HL-60 (cell line): Measurements from ENCODE around the gene RIBC2.
"Not testable (repeated sequence)": the region's sequence is repeated elsewhere in the genome, so short reads cannot be mapped to it uniquely, and the experiment has no call there.

Experiments used
- DNase-seq, 2 experiments: peaks; one replicate each; pipeline ENCODE4 v3.0.0-alpha.2; 2010 to 2020; ENCODE audit warnings: low read depth in 1 of 2, low spot score in 1 of 2
- H3K27ac ChIP-seq: fragments of 250-450 bp; sonication (Bioruptor Pico); replicated peaks from 2 replicates; pipeline ENCODE4 v1.5.1; 2020; ENCODE audit warnings: mild to moderate bottlenecking, moderate library complexity
- H3K27me3 ChIP-seq: fragments of 250-450 bp; sonication (Bioruptor Pico); 2 replicates; pipeline ENCODE4 v1.5.1; 2021; ENCODE audit warnings: mild to moderate bottlenecking, moderate library complexity; ENCODE audit not compliant: insufficient read depth, poor library complexity, severe bottlenecking
- H3K4me3 ChIP-seq: replicated peaks from 2 replicates; pipeline ENCODE4 v1.5.1; 2011; ENCODE audit warnings: mild to moderate bottlenecking, control low read depth, low read length; ENCODE audit not compliant: insufficient read depth
- GABPA ChIP-seq: IDR thresholded peaks from 2 replicates; pipeline ENCODE4 v1.6.1; 2012; ENCODE audit warnings: low read depth
- POLR2AphosphoS5 ChIP-seq: IDR thresholded peaks from 2 replicates; pipeline ENCODE4 v1.6.1; 2012; ENCODE audit warnings: low read depth
- SPI1 ChIP-seq: IDR thresholded peaks from 2 replicates; pipeline ENCODE4 v1.6.1; 2012; ENCODE audit warnings: low read depth, mild to moderate bottlenecking, borderline replicate concordance
- long read RNA-seq: library from polyadenylated mRNA; unstranded; transcript quantifications from one replicate; pipeline ENCODE4 v2.0.0, GENCODE V29; 2020
- TF ChIP-seq, protein P1 (sequence below): IDR thresholded peaks from 2 replicates; pipeline ENCODE4 v1.6.1; 2012; ENCODE audit warnings: low read depth; ENCODE audit not compliant: insufficient replicate concordance
- TF ChIP-seq, protein P2 (sequence below): IDR thresholded peaks from one replicate; pipeline ENCODE4 v1.5.1; 2011; ENCODE audit warnings: low read length, control low read depth, inconsistent platforms; ENCODE audit not compliant: insufficient read depth

RIBC2 gene, protein sequence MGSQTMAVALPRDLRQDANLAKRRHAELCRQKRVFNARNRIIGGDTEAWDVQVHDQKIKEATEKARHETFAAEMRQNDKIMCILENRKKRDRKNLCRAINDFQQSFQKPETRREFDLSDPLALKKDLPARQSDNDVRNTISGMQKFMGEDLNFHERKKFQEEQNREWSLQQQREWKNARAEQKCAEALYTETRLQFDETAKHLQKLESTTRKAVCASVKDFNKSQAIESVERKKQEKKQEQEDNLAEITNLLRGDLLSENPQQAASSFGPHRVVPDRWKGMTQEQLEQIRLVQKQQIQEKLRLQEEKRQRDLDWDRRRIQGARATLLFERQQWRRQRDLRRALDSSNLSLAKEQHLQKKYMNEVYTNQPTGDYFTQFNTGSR
- long read RNA-seq, partial matches to known transcripts = 2 of 5 reads
- long read RNA-seq, other reads (novel, unspliced or antisense) = 3 of 5 reads

DNA sequence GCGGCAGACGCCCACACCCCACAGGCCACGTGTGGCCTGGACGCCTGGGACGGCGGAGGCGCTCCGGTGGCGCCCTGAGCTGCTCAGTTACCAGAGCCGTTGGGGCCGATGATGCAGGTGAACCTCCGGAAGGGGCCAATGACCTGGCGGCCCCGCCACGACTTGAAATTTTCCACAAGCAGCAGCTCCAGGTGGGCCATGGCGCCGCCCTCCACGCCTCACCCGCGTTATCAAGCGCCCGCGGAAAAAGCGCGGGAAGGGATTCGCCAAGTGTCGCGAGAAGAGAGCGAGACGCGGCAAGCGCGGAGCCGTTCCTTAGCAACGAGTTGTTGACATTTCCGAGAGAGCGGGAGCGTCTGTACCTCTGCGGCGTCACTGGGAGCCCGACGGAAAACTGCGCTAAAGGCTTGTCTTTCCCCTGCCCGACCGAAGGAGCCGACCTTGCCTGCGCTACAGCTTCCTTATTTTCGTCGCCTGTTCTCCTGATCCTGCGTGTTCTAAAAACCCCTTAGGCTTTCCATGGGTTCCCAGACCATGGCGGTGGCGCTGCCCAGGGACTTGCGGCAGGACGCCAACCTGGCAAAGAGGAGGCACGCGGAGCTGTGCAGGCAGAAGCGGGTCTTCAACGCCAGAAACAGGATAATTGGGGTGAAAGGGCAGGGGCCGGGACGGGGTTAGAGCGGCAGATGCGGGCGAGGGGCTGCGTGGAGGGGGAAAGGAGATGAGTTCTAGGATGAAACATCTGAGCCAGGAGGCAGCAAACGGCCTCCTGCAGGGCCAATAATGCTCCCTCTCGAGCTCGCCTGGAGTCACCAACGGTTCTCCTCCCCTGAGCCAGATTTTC is at the start of gene RIBC2, which contains the start of gene SMC1B:
Gene RIBC2 (plus strand): TSS at position 326 of the 844 bp plus-strand sequence. CDS start 194 bp downstream, at position 520.
Gene SMC1B (minus strand): TSS at position 232 of the 844 bp plus-strand sequence. CDS start 32 bp downstream, at position 200.
- peak; percentile 75 to 88 for DNase-seq
- Histone ChIP-seq H3K27ac (peak within 1 kb of the TSS; percentile 67), H3K27me3 (no peaks in the 10 kb centered on the region), H3K4me3 (peak within 1 kb of the TSS; percentile 31)
- peak; percentile 35; the same call in 1 of the 2 replicates for TF ChIP-seq POLR2AphosphoS5
- TF ChIP-seq, protein P1, sequence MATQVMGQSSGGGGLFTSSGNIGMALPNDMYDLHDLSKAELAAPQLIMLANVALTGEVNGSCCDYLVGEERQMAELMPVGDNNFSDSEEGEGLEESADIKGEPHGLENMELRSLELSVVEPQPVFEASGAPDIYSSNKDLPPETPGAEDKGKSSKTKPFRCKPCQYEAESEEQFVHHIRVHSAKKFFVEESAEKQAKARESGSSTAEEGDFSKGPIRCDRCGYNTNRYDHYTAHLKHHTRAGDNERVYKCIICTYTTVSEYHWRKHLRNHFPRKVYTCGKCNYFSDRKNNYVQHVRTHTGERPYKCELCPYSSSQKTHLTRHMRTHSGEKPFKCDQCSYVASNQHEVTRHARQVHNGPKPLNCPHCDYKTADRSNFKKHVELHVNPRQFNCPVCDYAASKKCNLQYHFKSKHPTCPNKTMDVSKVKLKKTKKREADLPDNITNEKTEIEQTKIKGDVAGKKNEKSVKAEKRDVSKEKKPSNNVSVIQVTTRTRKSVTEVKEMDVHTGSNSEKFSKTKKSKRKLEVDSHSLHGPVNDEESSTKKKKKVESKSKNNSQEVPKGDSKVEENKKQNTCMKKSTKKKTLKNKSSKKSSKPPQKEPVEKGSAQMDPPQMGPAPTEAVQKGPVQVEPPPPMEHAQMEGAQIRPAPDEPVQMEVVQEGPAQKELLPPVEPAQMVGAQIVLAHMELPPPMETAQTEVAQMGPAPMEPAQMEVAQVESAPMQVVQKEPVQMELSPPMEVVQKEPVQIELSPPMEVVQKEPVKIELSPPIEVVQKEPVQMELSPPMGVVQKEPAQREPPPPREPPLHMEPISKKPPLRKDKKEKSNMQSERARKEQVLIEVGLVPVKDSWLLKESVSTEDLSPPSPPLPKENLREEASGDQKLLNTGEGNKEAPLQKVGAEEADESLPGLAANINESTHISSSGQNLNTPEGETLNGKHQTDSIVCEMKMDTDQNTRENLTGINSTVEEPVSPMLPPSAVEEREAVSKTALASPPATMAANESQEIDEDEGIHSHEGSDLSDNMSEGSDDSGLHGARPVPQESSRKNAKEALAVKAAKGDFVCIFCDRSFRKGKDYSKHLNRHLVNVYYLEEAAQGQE = no peak

DNA sequence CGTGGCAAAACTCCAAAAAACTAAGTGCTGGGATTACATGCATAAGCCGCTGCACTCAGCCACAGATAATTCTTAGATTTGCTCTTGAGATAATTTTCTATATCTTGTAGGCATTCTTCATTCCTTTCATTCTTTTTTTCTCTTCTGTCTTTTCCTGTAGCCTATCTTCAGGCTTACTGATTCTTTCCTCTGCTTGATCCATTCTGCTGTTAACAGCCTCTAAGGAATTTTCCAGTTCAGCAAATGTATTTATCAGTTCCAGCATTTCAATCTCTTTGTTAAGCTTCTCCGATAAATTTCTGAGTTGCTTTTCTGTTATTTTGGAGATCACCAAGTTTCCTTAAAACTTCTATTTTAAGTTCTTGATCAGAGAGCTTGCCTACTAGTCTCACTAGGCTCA is 46.8 kb upstream of the RIBC2 start:
- no peak overlapping the region for H3K27ac ChIP-seq
- TF ChIP-seq GABPA = no peak
- TF ChIP-seq, protein P1 = no peak
- TF ChIP-seq POLR2AphosphoS5 = no peak
- TF ChIP-seq, protein P2, sequence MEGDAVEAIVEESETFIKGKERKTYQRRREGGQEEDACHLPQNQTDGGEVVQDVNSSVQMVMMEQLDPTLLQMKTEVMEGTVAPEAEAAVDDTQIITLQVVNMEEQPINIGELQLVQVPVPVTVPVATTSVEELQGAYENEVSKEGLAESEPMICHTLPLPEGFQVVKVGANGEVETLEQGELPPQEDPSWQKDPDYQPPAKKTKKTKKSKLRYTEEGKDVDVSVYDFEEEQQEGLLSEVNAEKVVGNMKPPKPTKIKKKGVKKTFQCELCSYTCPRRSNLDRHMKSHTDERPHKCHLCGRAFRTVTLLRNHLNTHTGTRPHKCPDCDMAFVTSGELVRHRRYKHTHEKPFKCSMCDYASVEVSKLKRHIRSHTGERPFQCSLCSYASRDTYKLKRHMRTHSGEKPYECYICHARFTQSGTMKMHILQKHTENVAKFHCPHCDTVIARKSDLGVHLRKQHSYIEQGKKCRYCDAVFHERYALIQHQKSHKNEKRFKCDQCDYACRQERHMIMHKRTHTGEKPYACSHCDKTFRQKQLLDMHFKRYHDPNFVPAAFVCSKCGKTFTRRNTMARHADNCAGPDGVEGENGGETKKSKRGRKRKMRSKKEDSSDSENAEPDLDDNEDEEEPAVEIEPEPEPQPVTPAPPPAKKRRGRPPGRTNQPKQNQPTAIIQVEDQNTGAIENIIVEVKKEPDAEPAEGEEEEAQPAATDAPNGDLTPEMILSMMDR = no peak
- TF ChIP-seq SPI1 = no peak
- no peak for DNase-seq
- no peaks in the 10 kb centered on the region for H3K27me3 ChIP-seq
- H3K4me3 ChIP-seq = no peak overlapping the region

DNA sequence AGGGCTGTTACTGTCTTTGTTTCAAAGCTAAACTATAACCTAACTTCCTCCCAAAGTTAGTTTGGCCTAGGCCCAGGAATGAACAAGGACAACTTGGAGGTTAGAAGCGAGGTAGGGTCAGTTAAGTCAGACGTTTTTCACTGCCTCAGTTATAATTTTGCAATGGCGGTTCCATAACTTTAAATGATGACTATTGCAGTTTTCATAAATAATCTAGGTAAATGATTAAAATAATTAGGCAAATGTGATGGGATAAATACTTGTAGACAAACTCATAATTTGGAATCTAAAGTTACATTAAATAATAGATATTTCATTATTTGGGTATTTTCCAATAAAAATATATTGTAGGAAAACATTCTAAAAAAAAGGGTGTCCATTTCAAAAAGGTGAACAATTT is 39.9 kb upstream of the RIBC2 start:
- H3K4me3 ChIP-seq, H3K27ac ChIP-seq, DNase-seq, H3K27me3 ChIP-seq: not testable (repeated sequence)

DNA sequence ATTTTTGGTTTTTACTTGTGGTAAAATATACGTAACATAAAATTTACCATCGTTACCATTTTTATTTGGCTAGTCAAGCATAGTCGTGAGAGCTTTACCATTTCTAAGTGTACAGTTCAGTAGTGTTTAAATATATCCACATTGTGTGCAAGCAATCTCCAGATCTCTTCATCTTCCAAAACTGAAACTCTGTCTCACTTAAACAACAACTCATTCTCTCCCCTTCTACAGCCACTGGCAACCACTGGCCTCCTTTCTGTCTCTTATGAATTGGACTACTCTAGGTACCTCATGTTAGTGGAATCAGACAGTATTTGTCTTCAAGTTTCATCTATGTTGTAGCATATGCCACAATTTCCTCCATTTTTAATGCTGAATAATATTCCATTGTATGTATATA is 37.5 kb upstream of the RIBC2 start:
- Histone ChIP-seq H3K27me3 (no peaks in the 10 kb centered on the region), H3K4me3 (no peak overlapping the region), H3K27ac (no peak overlapping the region; the same call in 1 of the 2 replicates)
- TF ChIP-seq SPI1 = no peak
- no peak for TF ChIP-seq GABPA
- no peak for TF ChIP-seq POLR2AphosphoS5
- TF ChIP-seq, protein P1 = no peak
- TF ChIP-seq, protein P2 = no peak
- no peak for DNase-seq
